Measurements from ENCODE around the gene RHO.
"Not testable (repeated sequence)": the region's sequence is repeated elsewhere in the genome, so short reads cannot be mapped to it uniquely, and the experiment has no call there.

RHO gene

DNA sequence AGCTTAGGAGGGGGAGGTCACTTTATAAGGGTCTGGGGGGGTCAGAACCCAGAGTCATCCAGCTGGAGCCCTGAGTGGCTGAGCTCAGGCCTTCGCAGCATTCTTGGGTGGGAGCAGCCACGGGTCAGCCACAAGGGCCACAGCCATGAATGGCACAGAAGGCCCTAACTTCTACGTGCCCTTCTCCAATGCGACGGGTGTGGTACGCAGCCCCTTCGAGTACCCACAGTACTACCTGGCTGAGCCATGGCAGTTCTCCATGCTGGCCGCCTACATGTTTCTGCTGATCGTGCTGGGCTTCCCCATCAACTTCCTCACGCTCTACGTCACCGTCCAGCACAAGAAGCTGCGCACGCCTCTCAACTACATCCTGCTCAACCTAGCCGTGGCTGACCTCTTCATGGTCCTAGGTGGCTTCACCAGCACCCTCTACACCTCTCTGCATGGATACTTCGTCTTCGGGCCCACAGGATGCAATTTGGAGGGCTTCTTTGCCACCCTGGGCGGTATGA lies at the start of gene RHO:
TSS of gene RHO (plus strand) at position 51 of the 512 bp plus-strand sequence. CDS start at position 146, 95 bp downstream.
- H3K27ac Mint-ChIP-seq = no peak within 1 kb of the TSS
- no peaks in the 10 kb centered on the region for H3K9me3 Mint-ChIP-seq
- H3K36me3 Mint-ChIP-seq (ENCODE audit: low read depth) = no peaks in the 10 kb centered on the region
- H3K27me3 Mint-ChIP-seq (ENCODE audit: low read depth) = no peaks in the 10 kb centered on the region
- H3K4me3 Mint-ChIP-seq = no peak within 1 kb of the TSS
- H3K4me1 Mint-ChIP-seq (ENCODE audit: low read depth) = no peaks in the 10 kb centered on the region
- DNase-seq (ENCODE audit: low spot score) = no peak

DNA sequence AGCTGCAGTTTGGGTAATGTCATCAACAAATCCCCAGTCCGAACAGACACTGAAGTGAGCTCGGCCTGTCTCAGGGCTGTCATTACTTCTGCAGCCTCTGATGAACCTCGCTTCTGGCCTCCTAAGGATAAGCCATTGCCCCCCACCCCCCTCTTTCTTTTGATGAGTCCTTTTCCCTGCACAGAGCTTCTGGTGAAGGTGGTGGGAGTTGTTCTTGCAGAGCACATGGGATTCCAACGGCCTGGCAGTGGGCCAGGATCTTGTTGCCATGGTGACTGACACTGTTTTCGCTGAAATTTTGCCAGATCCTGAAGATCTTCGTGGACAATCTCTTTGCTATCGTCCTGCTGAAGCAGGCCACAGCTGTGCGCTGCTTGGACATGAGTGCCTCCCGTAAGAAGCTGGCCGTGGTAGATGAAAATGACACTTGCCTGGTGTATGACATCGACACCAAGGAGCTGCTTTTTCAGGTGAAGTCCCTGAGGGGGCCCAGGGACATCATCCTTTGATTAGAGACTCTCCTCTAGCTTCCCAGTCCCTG lies 47.1 kb upstream of the RHO start:
- H3K4me1 Mint-ChIP-seq (ENCODE audit: low read depth); H3K27me3 Mint-ChIP-seq (ENCODE audit: low read depth); H3K4me3 Mint-ChIP-seq; H3K9me3 Mint-ChIP-seq; H3K36me3 Mint-ChIP-seq (ENCODE audit: low read depth); H3K27ac Mint-ChIP-seq; DNase-seq (ENCODE audit: low spot score): not testable (repeated sequence)

DNA sequence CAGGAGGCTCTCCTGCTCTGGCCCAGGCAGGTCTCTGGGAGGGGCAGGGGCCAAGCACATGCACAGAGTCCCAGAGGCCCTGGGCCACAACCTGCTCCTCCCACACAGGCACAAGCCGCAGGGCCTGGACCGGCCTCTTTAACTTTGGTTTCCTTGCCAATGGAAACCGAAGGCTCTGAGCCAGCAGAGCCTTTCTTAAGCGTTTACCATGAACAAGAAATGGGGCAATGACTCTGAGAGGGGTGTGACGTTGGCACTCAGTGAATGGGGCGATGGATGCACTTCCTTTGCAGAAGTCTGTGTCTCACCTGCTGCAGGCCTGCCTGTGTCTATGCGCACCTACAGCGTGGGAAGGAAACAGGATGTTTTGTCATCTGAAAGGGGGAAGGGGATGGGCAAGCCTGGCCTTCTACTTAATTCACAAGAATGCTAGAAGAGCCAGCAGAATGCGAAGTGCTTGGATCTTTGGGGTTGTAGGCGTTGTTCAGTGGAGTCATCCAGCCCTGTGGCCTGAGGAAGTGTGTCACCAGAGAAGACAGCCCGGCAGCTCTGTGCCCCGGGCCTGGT lies 46.6 kb upstream of the RHO start:
- no peaks in the 10 kb centered on the region for H3K9me3 Mint-ChIP-seq
- peaks cover 5% of the 10 kb centered on the region for H3K4me1 Mint-ChIP-seq (ENCODE audit: low read depth)
- no peaks in the 10 kb centered on the region for H3K27me3 Mint-ChIP-seq (ENCODE audit: low read depth)
- H3K4me3 Mint-ChIP-seq = no peak overlapping the region
- DNase-seq (ENCODE audit: low spot score) = no peak
- H3K36me3 Mint-ChIP-seq (ENCODE audit: low read depth) = peaks cover 8% of the 10 kb centered on the region
- H3K27ac Mint-ChIP-seq = peak overlapping the region; percentile 60

DNA sequence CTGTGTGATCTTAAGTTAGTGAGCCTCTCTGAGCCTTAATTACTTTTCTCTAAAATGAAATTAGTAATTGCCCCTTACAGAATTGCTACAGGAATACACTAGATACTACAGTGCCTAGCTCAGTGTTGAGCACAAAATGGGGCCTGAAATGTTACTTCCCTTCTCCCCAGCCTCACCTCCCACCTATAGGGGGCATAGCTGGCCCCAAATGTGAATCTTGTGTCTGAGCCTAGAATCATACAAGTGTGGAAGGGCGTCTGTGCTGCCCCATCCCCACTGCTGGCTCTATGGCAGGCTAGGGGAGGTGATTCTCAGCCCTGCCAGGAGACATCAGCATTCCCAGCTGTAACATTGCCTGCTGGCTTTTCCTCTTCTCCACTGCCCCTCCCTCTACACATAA lies 45.7 kb upstream of the RHO start:
- no peak overlapping the region for H3K4me3 Mint-ChIP-seq
- peaks cover 4% of the 10 kb centered on the region for H3K36me3 Mint-ChIP-seq (ENCODE audit: low read depth)
- H3K4me1 Mint-ChIP-seq (ENCODE audit: low read depth) = peaks cover 5% of the 10 kb centered on the region
- no peaks in the 10 kb centered on the region for H3K27me3 Mint-ChIP-seq (ENCODE audit: low read depth)
- no peak overlapping the region for H3K27ac Mint-ChIP-seq
- H3K9me3 Mint-ChIP-seq = no peaks in the 10 kb centered on the region
- no peak for DNase-seq (ENCODE audit: low spot score)

DNA sequence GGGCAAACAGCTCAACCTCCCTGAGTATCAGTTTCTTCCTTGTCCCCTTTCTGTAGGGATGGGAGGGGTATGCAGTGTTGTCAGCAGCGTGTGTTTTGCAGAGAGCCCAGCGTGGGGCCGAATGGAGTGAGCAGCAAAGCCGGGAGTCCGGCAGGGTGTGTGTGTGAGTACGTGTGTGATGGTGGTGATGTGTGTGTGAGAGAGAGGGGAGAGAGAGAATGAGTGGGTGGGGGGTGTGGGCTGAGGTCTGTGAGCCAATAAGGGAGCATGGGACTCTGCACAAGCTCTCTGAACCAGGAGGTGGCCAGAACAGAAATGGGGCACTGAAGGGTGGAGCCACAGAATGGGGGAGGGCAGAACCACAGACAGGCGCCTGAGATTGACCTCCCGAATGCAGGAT lies 44.6 kb upstream of the RHO start:
- Mint-ChIP-seq H3K27me3 (ENCODE audit: low read depth) (no peaks in the 10 kb centered on the region), H3K9me3 (no peaks in the 10 kb centered on the region), H3K4me1 (ENCODE audit: low read depth) (peaks cover 5% of the 10 kb centered on the region), H3K36me3 (ENCODE audit: low read depth) (peaks cover 4% of the 10 kb centered on the region), H3K4me3 (no peak overlapping the region), H3K27ac (no peak overlapping the region)
- no peak for DNase-seq (ENCODE audit: low spot score)

DNA sequence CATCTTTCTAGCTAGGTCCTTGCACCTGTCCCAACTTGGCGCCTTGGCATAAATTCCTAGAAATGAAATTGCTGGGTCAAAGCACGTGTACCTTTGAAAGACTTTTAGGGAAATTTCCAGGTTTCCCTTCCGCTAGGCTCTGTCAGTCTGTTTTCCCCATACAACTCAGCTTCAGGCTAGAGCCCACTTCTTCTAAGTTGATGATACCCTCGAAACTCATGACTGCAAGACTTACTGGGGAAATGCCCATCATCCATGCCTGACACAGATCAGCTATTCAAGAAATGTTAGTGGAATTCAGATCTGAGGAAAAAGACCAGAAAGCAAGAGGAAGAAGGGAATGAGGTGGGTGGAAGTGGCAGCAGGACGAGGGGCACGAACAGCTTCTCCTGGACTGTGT lies 43.3 kb upstream of the RHO start:
- not testable (repeated sequence) for DNase-seq (ENCODE audit: low spot score); H3K9me3 Mint-ChIP-seq; H3K36me3 Mint-ChIP-seq (ENCODE audit: low read depth); H3K4me3 Mint-ChIP-seq; H3K27me3 Mint-ChIP-seq (ENCODE audit: low read depth); H3K27ac Mint-ChIP-seq; H3K4me1 Mint-ChIP-seq (ENCODE audit: low read depth)

DNA sequence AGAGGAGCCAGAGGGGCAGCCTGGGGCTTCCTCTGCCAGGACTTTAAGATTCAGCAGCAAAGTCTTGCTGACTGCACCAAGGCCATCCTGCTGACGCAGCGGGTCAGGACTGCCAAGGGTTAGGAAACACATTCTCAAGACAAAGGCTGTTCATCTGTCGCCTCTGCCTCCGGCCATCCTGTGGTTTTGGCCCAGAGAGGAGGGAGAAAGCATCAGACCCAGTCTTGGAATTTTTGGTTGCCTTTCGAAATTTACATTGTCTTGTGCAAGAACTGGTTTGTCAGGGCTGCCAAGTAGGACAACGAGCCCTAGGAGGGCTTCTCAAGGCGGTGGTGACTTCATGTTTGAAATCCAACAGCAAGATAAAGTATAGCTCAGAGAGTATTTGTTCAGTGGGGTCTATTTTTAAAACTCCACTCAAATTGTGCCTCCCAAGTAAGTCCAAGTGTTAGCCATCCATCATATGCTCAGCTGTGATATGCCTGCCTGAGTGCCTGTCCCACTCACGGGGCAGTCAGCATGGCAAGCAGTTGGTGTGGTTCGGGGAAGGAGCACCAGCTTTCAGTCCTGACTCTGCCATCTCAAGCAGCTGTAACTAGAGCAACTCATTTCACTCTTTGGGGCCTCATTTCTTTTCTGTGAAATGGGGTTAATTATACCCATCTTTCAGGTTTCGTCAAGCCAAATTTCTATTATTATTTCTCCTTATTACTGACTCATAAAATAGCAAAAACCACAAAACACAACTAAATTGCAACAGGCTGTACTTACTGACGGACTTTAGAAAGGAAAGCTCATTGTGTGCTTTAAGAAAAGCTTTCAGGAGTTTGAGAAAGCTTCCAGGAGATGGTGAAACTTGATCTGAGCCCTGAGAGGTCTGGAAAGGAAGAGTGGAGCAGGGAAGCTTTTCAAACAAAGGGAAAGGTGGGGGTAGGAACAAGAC lies 42.4 kb upstream of the RHO start:
- H3K36me3 Mint-ChIP-seq (ENCODE audit: low read depth) = peaks cover 4% of the 10 kb centered on the region

DNA sequence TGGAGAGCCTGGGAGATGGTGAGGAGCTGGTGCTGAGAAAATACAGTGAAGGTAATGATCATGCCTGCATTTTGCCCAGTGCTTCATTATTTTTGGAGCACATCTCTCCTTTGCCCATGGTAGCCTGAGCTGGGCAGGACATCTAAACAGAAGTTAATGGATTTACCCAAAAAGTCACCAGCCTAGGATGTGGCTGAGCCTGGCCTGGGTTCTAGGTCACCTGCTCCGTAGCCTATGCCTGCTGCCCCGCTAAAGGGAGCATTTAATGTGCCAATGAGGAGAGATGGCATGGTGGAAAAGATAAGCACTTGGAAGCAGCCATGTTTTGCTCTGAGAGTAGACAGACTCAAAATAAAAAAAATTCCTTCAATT lies 41.8 kb upstream of the RHO start:
- peaks cover 5% of the 10 kb centered on the region for H3K4me1 Mint-ChIP-seq (ENCODE audit: low read depth)
- no peaks in the 10 kb centered on the region for H3K27me3 Mint-ChIP-seq (ENCODE audit: low read depth)
- H3K36me3 Mint-ChIP-seq (ENCODE audit: low read depth) = peaks cover 4% of the 10 kb centered on the region
- H3K27ac Mint-ChIP-seq = no peak overlapping the region
- no peak overlapping the region for H3K4me3 Mint-ChIP-seq
- no peaks in the 10 kb centered on the region for H3K9me3 Mint-ChIP-seq
- no peak for DNase-seq (ENCODE audit: low spot score)

More for the DNA sequence above, 42.4 kb upstream of the RHO start:
- Mint-ChIP-seq H3K4me3 (no peak overlapping the region), H3K27me3 (ENCODE audit: low read depth) (no peaks in the 10 kb centered on the region), H3K9me3 (no peaks in the 10 kb centered on the region), H3K4me1 (ENCODE audit: low read depth) (peaks cover 5% of the 10 kb centered on the region), H3K27ac (no peak overlapping the region)
- no peak for DNase-seq (ENCODE audit: low spot score)

DNA sequence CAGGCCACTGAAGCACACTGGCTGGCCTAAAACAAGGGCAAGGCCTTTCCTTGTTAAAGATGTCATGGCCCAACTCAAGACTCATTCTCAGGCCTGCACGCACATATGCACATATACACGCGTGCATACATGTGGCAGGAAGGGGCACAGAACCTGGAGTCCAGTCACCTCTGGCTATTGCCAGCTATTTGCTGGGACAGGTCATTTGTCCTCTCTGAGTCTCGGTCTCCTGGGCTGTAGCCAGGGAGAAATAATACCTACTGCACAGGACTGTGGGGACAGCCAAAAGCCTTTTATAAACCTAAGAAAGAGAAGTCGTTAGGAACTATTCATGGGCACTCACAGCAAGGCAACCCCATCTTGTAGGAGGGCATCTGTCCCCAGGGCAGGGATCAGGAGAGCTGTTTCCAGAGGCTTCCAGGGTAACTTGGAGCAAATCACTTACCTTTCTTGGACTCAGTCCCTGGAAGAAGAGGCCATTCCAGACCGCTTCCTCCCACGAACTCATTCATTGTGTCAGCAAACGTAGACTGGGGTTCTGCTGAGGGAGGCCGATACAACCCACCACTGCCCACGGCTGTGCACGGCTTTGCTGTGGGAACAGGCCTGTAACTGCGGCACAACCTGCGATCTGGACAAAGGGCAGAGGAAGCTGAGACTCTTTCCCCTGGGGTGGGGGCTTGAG lies 41.1 kb upstream of the RHO start:
- DNase-seq (ENCODE audit: low spot score) = no peak
- H3K27me3 Mint-ChIP-seq (ENCODE audit: low read depth) = no peaks in the 10 kb centered on the region
- H3K4me3 Mint-ChIP-seq = no peak overlapping the region
- H3K4me1 Mint-ChIP-seq (ENCODE audit: low read depth) = no peaks in the 10 kb centered on the region
- no peak overlapping the region for H3K27ac Mint-ChIP-seq
- no peaks in the 10 kb centered on the region for H3K36me3 Mint-ChIP-seq (ENCODE audit: low read depth)
- no peaks in the 10 kb centered on the region for H3K9me3 Mint-ChIP-seq

DNA sequence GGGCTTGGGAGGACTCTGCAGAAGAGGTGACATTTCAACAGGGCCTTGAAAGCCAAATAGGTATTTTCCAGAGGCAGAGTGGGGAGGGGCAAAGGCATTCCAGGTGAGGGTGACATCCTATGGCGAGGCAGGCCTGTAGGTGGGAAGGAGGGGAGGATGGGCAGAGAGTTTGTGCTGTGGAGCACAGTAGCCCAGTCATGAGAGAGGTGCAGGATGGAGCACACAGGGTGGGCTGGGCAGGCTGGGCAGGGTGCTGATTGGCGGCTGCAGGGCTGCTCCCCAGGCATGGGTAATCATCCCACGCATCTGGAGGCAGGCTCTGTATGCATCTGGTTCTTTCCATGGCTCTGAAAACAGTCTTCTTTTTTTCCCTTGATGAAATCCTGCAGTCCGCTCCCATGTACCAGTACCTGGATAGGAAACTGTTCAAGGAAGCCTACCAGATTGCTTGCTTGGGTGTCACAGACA lies 40.5 kb upstream of the RHO start:
- not testable (repeated sequence) for H3K27ac Mint-ChIP-seq; H3K9me3 Mint-ChIP-seq; H3K4me1 Mint-ChIP-seq (ENCODE audit: low read depth); H3K36me3 Mint-ChIP-seq (ENCODE audit: low read depth); DNase-seq (ENCODE audit: low spot score); H3K4me3 Mint-ChIP-seq; H3K27me3 Mint-ChIP-seq (ENCODE audit: low read depth)

DNA sequence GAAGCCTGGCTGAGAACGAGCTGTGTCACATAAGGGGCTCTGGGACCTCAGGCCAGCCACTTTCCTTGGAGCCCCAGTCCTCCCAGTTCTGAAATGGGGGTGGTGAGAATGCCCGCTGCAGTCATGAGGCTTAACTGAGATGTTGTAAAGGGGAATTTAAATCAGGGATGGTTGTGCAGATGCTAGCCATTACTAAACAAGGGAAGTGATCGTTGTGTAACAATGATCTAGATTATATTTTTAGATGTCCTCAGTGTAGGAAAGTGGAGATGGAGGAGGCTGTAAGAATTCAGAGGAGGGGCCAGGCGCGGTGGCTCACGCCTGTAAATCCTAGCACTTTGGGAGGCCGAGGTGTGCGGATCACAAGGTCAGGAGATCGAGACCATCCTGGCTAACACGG lies 39.2 kb upstream of the RHO start:
- not testable (repeated sequence) for H3K4me1 Mint-ChIP-seq (ENCODE audit: low read depth); H3K27ac Mint-ChIP-seq; H3K9me3 Mint-ChIP-seq; H3K27me3 Mint-ChIP-seq (ENCODE audit: low read depth); DNase-seq (ENCODE audit: low spot score); H3K36me3 Mint-ChIP-seq (ENCODE audit: low read depth); H3K4me3 Mint-ChIP-seq

DNA sequence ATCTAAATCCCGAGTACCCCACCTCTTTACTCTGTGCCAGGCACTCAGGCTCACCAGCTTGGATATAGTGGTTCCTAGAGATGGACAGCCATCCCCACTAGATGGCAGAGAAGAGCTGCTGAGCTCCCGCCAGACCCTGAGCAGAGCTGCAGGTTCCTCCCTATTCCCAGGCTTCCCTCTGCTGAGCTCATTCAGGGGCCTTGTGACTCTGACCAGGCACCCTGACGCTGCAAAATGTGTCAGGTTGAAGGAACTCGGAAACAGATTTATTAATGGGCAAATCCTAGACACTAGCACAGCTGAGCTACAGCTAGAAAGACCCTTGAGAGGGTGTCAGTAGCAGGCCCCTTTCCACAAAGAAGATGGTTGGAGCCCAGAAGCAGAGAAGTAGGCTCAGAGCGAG lies 38.2 kb upstream of the RHO start:
- no peak overlapping the region for H3K27ac Mint-ChIP-seq

DNA sequence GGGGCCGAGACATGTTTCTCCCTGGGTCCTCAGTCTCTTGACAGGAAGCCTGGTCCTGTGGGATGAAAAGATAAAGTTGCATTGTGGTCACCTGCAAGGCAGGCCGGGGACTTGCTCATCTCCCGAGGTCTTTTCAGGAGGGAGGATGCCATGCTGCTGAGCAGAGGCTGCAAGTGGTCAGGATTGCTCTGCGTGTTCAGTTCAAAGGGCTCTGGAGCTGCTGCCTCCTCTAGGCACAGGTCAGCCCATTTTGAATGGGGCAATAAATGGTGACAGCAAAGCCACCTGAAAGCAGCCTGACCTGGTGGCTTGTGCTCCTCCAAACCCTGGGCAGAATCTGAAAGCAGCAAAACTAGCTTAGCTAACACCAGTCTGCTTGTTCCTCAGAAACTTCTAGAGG lies 37.4 kb upstream of the RHO start:
- not testable (repeated sequence) for H3K36me3 Mint-ChIP-seq (ENCODE audit: low read depth); H3K9me3 Mint-ChIP-seq; H3K4me3 Mint-ChIP-seq; H3K27me3 Mint-ChIP-seq (ENCODE audit: low read depth); H3K27ac Mint-ChIP-seq; DNase-seq (ENCODE audit: low spot score); H3K4me1 Mint-ChIP-seq (ENCODE audit: low read depth)

More for the DNA sequence above, 38.2 kb upstream of the RHO start:
- Mint-ChIP-seq H3K4me1 (ENCODE audit: low read depth) (no peaks in the 10 kb centered on the region), H3K4me3 (no peak overlapping the region), H3K36me3 (ENCODE audit: low read depth) (no peaks in the 10 kb centered on the region), H3K9me3 (no peaks in the 10 kb centered on the region), H3K27me3 (ENCODE audit: low read depth) (no peaks in the 10 kb centered on the region)
- DNase-seq (ENCODE audit: low spot score) = peak; percentile 23

DNA sequence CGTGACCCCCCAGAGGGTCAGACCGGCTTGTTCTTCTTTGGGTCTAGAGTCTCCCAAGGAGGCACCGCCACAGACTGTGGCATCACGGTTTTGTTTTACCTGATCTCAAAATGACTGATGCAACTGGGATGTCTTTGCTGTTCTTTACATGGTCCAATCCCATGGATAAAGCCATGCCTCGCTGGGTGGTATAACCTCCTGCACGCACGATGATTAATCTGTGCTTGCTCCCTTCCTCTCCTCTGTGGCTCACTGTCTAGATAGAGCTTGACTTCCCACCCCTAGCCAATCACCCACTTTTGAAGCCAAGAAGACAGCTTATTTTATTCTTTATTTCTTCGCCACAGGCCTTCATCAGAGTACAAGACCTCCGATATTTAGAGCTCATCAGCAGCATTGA lies 36.6 kb upstream of the RHO start:
- Mint-ChIP-seq H3K36me3 (ENCODE audit: low read depth) (no peaks in the 10 kb centered on the region), H3K27ac (no peak overlapping the region), H3K9me3 (no peaks in the 10 kb centered on the region), H3K4me1 (ENCODE audit: low read depth) (no peaks in the 10 kb centered on the region), H3K27me3 (ENCODE audit: low read depth) (no peaks in the 10 kb centered on the region), H3K4me3 (no peak overlapping the region)
- DNase-seq (ENCODE audit: low spot score) = no peak
